Measurements from ENCODE around the gene PGAP6. TPM values are rescaled to one million over a fixed set of nuclear protein-coding genes. Genes with fewer than 3 reads are reported as not detected.
"Not testable (repeated sequence)": the region's sequence is repeated elsewhere in the genome, so short reads cannot be mapped to it uniquely, and the experiment has no call there.

PGAP6 gene
- total RNA-seq = 100 to 1,000 TPM; 116 to 130 TPM
- long read RNA-seq, transcript TMEM8A-204 (13 exons, 3,691 nt) = major isoform, 20 of 151 reads
- long read RNA-seq, partial matches to known transcripts = 108 of 151 reads
- long read RNA-seq, other reads (novel, unspliced or antisense) = 23 of 151 reads

- ATAC-seq = peak; percentile 49
- intact Hi-C loops (cut with DNase I, micrococcal nuclease) = no loop called here
These were observed at the start of gene PGAP6 for GRCh38 chr16:381789-382717. Gene PGAP6, minus strand, starts transcription at chr16:381978. Its CDS starts 157 bp downstream, at chr16:381821.

GRCh38 chr16:430904-431303 is 49.1 kb upstream of the PGAP6 start:
- DNase-seq (no peak), ATAC-seq (no peak)
- intact Hi-C loops (cut with DNase I, micrococcal nuclease) = no loop called here

More at GRCh38 chr16:381789-382717, at the start of gene PGAP6:
- peak in 1 of 2 donors; percentile 72 for DNase-seq

GRCh38 chr16:427250-427649 is 45.5 kb upstream of the PGAP6 start:
- no peak for ATAC-seq
- intact Hi-C loops (cut with DNase I, micrococcal nuclease) = no loop called here
- DNase-seq = no peak

- ATAC-seq (no peak), DNase-seq (peak in 1 of 2 donors; percentile 23)
- intact Hi-C loops (cut with DNase I, micrococcal nuclease) = no loop called here
These were observed 45.1 kb upstream of the PGAP6 start for GRCh38 chr16:426906-427249.

- intact Hi-C loops (cut with DNase I, micrococcal nuclease) = no loop called here
- ATAC-seq = peak; percentile 10
- peak in 1 of 2 donors; percentile 38 for DNase-seq
These were observed 44.5 kb upstream of the PGAP6 start for GRCh38 chr16:426115-426905.

- peak; percentile 26 for ATAC-seq
- DNase-seq = no peak
- intact Hi-C loops (cut with DNase I, micrococcal nuclease) = no loop called here
These were observed 43.9 kb upstream of the PGAP6 start for GRCh38 chr16:425740-426114.

GRCh38 chr16:425082-425718 is 43.4 kb upstream of the PGAP6 start, which contains the start of gene RAB11FIP3:
Gene RAB11FIP3, plus strand, starts transcription at chr16:425649. Its CDS starts 358 bp downstream, at chr16:426007.
- ATAC-seq (peak; percentile 89), DNase-seq (peak; percentile 76 to 85)
- intact Hi-C loops (cut with DNase I, micrococcal nuclease) = no loop called here

GRCh38 chr16:424623-425081 is 42.9 kb upstream of the PGAP6 start:
- ATAC-seq = peak; percentile 58
- peak in 1 of 2 donors; percentile 60 for DNase-seq
- intact Hi-C loops (cut with DNase I, micrococcal nuclease) = no loop called here

- peak; percentile 22 to 66 for DNase-seq
- intact Hi-C loops (cut with DNase I, micrococcal nuclease) = no loop called here
- no peak for ATAC-seq
These were observed 42.4 kb upstream of the PGAP6 start for GRCh38 chr16:424033-424622.

GRCh38 chr16:422179-422578 is 40.4 kb upstream of the PGAP6 start:
- ATAC-seq; DNase-seq; intact Hi-C loops (cut with DNase I, micrococcal nuclease): not testable (repeated sequence)

GRCh38 chr16:415170-415498 is 33.4 kb upstream of the PGAP6 start:
- ATAC-seq; intact Hi-C loops (cut with DNase I, micrococcal nuclease); DNase-seq: not testable (repeated sequence)

GRCh38 chr16:414395-415169 is 32.8 kb upstream of the PGAP6 start:
- intact Hi-C loops (cut with DNase I, micrococcal nuclease) = no loop called here
- ATAC-seq (peak; percentile 17), DNase-seq (no peak)

GRCh38 chr16:411576-412265 is 29.9 kb upstream of the PGAP6 start:
- no peak for ATAC-seq
- intact Hi-C loops (cut with DNase I, micrococcal nuclease) = no loop called here
- DNase-seq = no peak

- ATAC-seq (peak; percentile 10), DNase-seq (no peak)
- intact Hi-C loops (cut with DNase I, micrococcal nuclease) = no loop called here
These were observed 28.9 kb upstream of the PGAP6 start for GRCh38 chr16:410516-411178.

- DNase-seq (no peak), ATAC-seq (no peak)
- intact Hi-C loops (cut with DNase I, micrococcal nuclease) = no loop called here
These were observed 25.5 kb upstream of the PGAP6 start for GRCh38 chr16:407253-407652.

GRCh38 chr16:405548-406506 is 24.0 kb upstream of the PGAP6 start:
- no peak for DNase-seq
- no peak for ATAC-seq
- intact Hi-C loops (cut with DNase I, micrococcal nuclease) = no loop called here

Measured in left colon (tissue), 2 donors.